ENCODE data around the gene FBXL7.

Gene FBXL7

GRCh38 chr5:15887093-15887492 lies 387.1 kb downstream of the FBXL7 start:
- H3K4me3 ChIP-seq (ENCODE audit: low read depth, low read length, poor library complexity, severe bottlenecking) = no peak overlapping the region
- no peaks in the 10 kb centered on the region for H3F3A ChIP-seq (ENCODE audit: insufficient read depth, low read length)
- no peak overlapping the region for H2AFZ ChIP-seq (ENCODE audit: low read length)
- no peaks in the 10 kb centered on the region for H3K27me3 ChIP-seq (ENCODE audit: insufficient read depth, low read length)
- no peak overlapping the region for H3K4me2 ChIP-seq (ENCODE audit: low read length)
- H3K36me3 ChIP-seq (ENCODE audit: insufficient read depth, low read length) = no peaks in the 10 kb centered on the region
- H4K20me1 ChIP-seq (ENCODE audit: insufficient read depth, low read length) = no peaks in the 10 kb centered on the region
- no peak for TF ChIP-seq CTCF (IDR thresholded peaks at IDR 0.05; ENCODE audit: low read length)
- TF ChIP-seq EZH2 (IDR thresholded peaks at IDR 0.05; ENCODE audit: borderline replicate concordance, low read length) = no peak
- no peaks in the 10 kb centered on the region for H3K4me1 ChIP-seq (ENCODE audit: insufficient read depth, low read length, severe bottlenecking)
- no peaks in the 10 kb centered on the region for H3K79me2 ChIP-seq (ENCODE audit: insufficient read depth, low read length)
- no peaks in the 10 kb centered on the region for H3K9me2 ChIP-seq (ENCODE audit: low read depth, low read length)
- no peaks in the 10 kb centered on the region for H3K9me3 ChIP-seq (ENCODE audit: low read length)
- no peak overlapping the region for H3K9ac ChIP-seq (ENCODE audit: low read length)
- no peak overlapping the region for H3K27ac ChIP-seq (ENCODE audit: low read depth, low read length, poor library complexity, severe bottlenecking)

- no peaks in the 10 kb centered on the region for H4K20me1 ChIP-seq (ENCODE audit: insufficient read depth, low read length)
- H3K4me3 ChIP-seq (ENCODE audit: low read depth, low read length, poor library complexity, severe bottlenecking) = no peak overlapping the region
- no peaks in the 10 kb centered on the region for H3F3A ChIP-seq (ENCODE audit: insufficient read depth, low read length)
- no peaks in the 10 kb centered on the region for H3K27me3 ChIP-seq (ENCODE audit: insufficient read depth, low read length)
- no peak overlapping the region for H2AFZ ChIP-seq (ENCODE audit: low read length)
- H3K27ac ChIP-seq (ENCODE audit: low read depth, low read length, poor library complexity, severe bottlenecking) = no peak overlapping the region
- no peaks in the 10 kb centered on the region for H3K9me2 ChIP-seq (ENCODE audit: low read depth, low read length)
- no peak overlapping the region for H3K4me2 ChIP-seq (ENCODE audit: low read length)
- no peaks in the 10 kb centered on the region for H3K4me1 ChIP-seq (ENCODE audit: insufficient read depth, low read length, severe bottlenecking)
- H3K79me2 ChIP-seq (ENCODE audit: insufficient read depth, low read length) = no peaks in the 10 kb centered on the region
- H3K36me3 ChIP-seq (ENCODE audit: insufficient read depth, low read length) = no peaks in the 10 kb centered on the region
- no peak overlapping the region for H3K9ac ChIP-seq (ENCODE audit: low read length)
- H3K9me3 ChIP-seq (ENCODE audit: low read length) = no peaks in the 10 kb centered on the region
- TF ChIP-seq EZH2 (IDR thresholded peaks at IDR 0.05; ENCODE audit: borderline replicate concordance, low read length) (no peak), CTCF (IDR thresholded peaks at IDR 0.05; ENCODE audit: low read length) (no peak)
Measured at GRCh38 chr5:15889001-15889400, 389.0 kb downstream of the FBXL7 start.

- H3K4me3 ChIP-seq (ENCODE audit: low read depth, low read length, poor library complexity, severe bottlenecking) = no peak overlapping the region
- H2AFZ ChIP-seq (ENCODE audit: low read length) = no peak overlapping the region
- no peaks in the 10 kb centered on the region for H3K9me3 ChIP-seq (ENCODE audit: low read length)
- H3K27ac ChIP-seq (ENCODE audit: low read depth, low read length, poor library complexity, severe bottlenecking) = no peak overlapping the region
- no peak for TF ChIP-seq CTCF (IDR thresholded peaks at IDR 0.05; ENCODE audit: low read length)
- no peak for TF ChIP-seq EZH2 (IDR thresholded peaks at IDR 0.05; ENCODE audit: borderline replicate concordance, low read length)
- no peaks in the 10 kb centered on the region for H3K4me1 ChIP-seq (ENCODE audit: insufficient read depth, low read length, severe bottlenecking)
- no peaks in the 10 kb centered on the region for H3K9me2 ChIP-seq (ENCODE audit: low read depth, low read length)
- H3K9ac ChIP-seq (ENCODE audit: low read length) = no peak overlapping the region
- no peaks in the 10 kb centered on the region for H3F3A ChIP-seq (ENCODE audit: insufficient read depth, low read length)
- H3K4me2 ChIP-seq (ENCODE audit: low read length) = no peak overlapping the region
- H3K79me2 ChIP-seq (ENCODE audit: insufficient read depth, low read length) = no peaks in the 10 kb centered on the region
- H3K27me3 ChIP-seq (ENCODE audit: insufficient read depth, low read length) = no peaks in the 10 kb centered on the region
- no peaks in the 10 kb centered on the region for H4K20me1 ChIP-seq (ENCODE audit: insufficient read depth, low read length)
- H3K36me3 ChIP-seq (ENCODE audit: insufficient read depth, low read length) = no peaks in the 10 kb centered on the region
Measured at GRCh38 chr5:15893866-15894265, 393.9 kb downstream of the FBXL7 start.
